ENCODE results near the gene THAP2. TPM values are rescaled to one million over a fixed set of nuclear protein-coding genes. Genes with fewer than 3 reads are reported as not detected.

Gene THAP2
- total RNA-seq: 1.9 and 5.2 TPM in 2 replicates

- DNase-seq (ENCODE audit: low read depth, low spot score): peak; percentile 99
These were observed at the start of gene THAP2, which contains the start of gene ZFC3H1 for GRCh38 chr12:71663561-71664410. Gene THAP2 (plus strand): TSS chr12:71664301. CDS start chr12:71664510, 209 bp downstream. Gene ZFC3H1 (minus strand): TSS chr12:71663848. CDS start chr12:71663610, 238 bp downstream.

DNA sequence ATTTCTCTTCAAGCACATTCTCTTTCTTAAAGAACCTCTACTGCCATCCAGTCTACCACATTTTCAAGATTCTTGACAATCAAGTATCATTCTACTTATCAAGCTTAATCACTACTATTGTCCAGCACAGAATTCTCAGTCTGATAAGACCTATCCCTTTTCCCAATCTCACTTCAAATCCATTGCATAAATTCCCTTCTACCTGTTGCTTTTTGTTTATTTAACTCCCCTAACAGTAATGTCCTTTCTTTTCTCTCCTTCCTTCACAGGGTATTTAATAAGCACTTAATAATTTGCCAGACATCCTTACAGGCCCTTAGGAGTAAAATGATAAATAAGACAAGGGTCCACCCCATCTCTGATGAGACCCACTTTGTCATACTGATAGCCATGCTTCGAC, 42.2 kb upstream of the THAP2 start:
- DNase-seq (ENCODE audit: low read depth, low spot score): no peak

DNA sequence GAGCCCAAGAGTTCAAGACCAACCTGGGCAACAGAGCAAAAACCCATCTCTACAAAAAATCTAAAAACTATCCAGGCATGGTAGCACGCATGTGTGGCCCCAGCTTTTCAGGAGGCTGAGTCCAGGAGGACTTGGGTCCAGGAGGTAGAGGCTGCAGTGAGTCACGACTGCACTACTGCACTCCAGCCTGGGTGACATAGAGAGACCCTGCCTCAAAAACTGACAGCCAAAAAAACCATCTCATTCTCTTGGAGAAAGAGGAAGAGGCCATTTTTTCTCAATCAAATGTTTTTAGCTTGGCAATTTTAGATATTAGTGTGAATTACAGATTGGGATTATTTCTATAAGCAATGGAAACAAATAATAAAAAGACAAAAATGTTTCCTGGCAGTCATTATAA, 38.6 kb upstream of the THAP2 start:
- no peak for DNase-seq (ENCODE audit: low read depth, low spot score)

GRCh38 chr12:71626098-71626497, 38.0 kb upstream of the THAP2 start:
- DNase-seq (ENCODE audit: low read depth, low spot score): no peak

DNA sequence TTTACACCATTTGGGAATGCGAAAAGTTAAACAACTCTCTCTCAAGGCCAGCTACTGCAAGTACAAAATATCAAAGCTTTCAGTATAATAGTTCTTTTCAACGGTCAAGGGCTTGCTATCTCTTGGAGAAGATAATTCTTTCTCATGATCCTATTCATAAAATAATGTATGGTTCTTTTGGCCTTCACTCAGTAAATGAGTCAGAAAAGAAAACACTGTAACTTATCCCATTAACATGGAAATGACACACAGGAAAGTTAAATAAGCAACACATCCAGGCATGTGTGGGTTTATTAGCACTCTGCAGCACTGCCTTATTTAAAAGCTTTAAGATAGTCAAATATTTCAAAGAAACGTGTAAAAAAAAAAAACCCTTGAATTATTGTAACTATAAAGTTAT, 37.3 kb upstream of the THAP2 start:
- DNase-seq (ENCODE audit: low read depth, low spot score): peak; percentile 20

GRCh38 chr12:71627438-71628002, 36.6 kb upstream of the THAP2 start:
- DNase-seq (ENCODE audit: low read depth, low spot score): no peak

- peak; percentile 27 for DNase-seq (ENCODE audit: low read depth, low spot score)
These were observed 27.4 kb upstream of the THAP2 start for GRCh38 chr12:71636704-71637115.

DNA sequence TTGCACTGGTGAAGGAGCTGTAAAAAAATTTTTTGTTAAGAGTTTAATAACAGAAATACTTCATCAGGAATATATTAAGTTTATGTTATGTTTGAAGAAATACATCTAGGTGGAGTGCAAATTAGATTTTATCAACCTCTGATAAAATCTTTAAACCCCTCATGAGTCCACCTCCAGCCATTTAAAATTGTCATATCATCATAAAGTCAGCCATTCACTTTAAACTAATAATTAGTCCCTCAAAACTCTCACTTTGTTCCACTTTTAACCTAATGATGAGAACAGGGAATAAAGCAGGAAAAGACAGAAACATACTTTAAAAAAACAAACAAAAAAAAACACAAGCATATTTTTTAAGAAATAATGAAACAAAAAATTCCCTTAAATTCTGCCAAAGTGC, 25.6 kb upstream of the THAP2 start:
- no peak for DNase-seq (ENCODE audit: low read depth, low spot score)

DNA sequence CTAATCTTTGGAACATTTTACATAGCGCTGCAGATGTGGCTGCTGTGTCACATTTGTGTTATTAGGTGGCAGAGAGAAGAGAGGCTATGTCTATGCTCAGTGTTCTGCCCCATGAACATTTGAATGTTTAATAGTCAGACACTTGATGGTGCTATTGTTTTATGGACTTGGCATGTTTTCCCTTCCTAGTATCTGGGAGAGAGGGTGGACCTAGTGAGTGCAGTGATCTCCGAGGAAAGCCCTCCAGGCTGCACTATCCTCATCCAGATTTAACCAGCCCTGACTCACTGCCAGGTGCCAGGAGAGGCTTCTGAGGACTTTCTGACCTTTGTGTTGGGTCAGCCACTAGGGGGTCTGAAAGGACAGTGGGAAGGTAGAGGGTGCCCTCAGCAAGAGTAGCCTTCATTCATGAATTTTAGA, 24.8 kb upstream of the THAP2 start:
- DNase-seq (ENCODE audit: low read depth, low spot score): no peak

DNA sequence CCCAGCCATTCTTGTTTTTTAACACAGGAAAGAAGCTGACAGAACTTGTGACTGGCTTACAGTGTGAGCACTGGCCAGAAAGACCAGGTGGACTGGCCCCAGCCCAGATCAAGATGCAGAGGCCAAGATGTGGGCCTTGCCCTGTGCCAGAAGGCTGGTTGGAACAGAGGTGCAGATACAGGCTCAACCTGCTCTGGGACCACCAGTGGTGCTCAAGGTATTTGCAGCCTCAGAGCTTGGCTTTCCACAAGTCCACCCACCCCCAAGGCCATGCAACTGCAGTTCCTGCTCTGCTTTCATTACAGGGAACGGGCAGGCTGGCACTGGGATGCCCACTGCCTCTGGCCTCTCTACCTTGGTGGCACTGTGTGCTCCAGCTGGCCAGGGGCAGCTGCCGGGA, 23.8 kb upstream of the THAP2 start:
- no peak for DNase-seq (ENCODE audit: low read depth, low spot score)

DNA sequence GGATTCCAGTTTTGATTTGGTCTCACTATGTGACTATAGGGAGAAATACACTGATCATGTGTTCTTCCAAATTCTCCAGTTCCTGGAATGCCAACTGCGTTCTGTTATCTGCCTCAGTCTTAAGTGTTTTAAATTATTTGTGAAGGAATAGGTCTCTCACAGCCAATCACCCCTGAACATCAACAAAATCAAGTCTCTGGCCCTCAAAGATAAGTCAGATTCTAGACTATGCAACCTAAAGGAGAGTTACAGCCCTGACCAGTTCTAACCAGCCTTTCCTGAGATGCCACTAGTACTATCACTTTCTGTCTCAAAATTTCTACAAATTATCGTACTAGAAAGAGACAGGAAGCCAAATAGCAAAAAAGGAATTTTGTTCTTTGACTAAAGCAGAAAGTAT, 22.7 kb upstream of the THAP2 start:
- DNase-seq (ENCODE audit: low read depth, low spot score): no peak

- no peak for DNase-seq (ENCODE audit: low read depth, low spot score)
These were observed 21.8 kb upstream of the THAP2 start for GRCh38 chr12:71642264-71642663.

DNA sequence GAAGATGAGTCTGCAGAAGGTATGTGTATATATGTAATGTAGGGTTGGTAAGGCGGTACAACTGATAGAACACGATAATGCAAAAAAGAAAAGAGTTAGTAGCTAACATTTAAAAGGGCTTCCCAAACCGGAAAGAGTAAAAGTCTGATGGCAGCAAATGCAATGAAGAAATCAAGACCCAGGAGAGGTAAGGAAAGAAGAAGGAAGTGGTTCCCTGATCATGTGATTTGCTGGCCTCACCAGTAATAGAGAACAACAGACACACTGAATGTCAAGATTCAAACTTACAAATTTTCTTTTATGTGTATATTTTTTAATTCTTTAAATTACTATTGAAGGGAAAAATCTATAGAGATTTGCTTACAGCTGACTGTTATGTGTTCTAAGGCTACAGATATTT, 18.8 kb upstream of the THAP2 start:
- no peak for DNase-seq (ENCODE audit: low read depth, low spot score)

- no peak for DNase-seq (ENCODE audit: low read depth, low spot score)
These were observed 17.6 kb upstream of the THAP2 start for GRCh38 chr12:71646512-71646911.

DNA sequence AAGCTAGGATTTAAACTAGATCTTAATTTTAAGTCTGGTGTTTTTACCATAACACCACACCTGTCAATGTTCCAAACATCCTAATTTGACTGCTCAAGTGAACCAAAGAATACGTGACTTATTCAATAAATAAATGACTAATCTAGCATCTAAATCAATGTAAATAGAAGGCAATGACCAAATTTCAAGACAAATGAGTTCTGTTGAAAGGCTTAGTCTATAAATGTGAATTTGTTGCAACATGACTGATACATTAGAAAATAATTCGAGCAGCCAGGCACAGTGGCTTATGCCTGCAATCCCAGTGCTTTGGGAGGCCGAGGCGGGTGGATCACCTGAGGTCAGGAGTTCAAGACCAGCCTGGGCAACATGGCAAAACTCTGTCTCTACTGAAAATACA, 15.6 kb upstream of the THAP2 start:
- no peak for DNase-seq (ENCODE audit: low read depth, low spot score)

DNA sequence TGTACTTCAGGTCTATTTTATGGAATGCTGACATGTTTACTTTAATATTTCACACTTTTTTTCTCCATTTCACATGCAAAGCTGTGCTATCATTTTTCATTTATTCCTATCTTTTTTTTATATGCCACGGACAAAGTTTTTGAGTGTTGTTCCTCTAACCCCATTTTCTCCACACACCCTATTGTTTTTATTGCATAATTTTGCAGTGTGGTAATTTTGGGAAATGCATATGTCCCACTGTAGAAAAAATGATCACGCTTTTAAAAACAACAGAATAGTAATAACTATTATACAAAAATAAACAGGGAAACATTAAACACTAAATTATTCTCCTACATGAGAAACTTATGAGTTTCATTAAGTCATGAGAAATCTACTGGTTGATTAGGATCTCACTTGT, 14.7 kb upstream of the THAP2 start:
- no peak for DNase-seq (ENCODE audit: low read depth, low spot score)

- DNase-seq (ENCODE audit: low read depth, low spot score): no peak
These were observed 11.4 kb upstream of the THAP2 start for GRCh38 chr12:71652656-71653055.

- no peak for DNase-seq (ENCODE audit: low read depth, low spot score)
These were observed 11.0 kb upstream of the THAP2 start for GRCh38 chr12:71653137-71653536.

- DNase-seq (ENCODE audit: low read depth, low spot score): no peak
These were observed 9.9 kb upstream of the THAP2 start for GRCh38 chr12:71654200-71654599.

- DNase-seq (ENCODE audit: low read depth, low spot score): no peak
These were observed 8.6 kb upstream of the THAP2 start for GRCh38 chr12:71655495-71655894.

GRCh38 chr12:71655907-71656306, 8.2 kb upstream of the THAP2 start:
- no peak for DNase-seq (ENCODE audit: low read depth, low spot score)

DNA sequence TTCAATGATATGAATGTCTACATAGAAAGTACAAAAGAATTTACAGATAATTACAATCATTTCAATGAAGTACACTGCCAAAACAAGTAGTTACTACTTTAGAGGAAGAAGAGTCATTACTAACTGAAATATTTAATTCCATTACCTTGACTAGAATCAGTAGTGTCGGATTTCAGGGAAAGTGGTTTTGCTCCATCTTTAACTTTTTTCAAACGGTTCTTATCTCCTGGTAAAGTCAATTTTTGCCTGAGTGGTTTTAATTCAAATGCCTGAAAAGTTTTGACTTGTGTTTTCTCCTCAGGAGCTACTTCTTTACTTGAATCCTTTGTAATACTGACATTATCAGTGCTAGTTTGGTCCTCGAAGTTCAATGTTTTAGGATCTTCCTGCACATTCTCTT, 7.4 kb upstream of the THAP2 start:
- DNase-seq (ENCODE audit: low read depth, low spot score): no peak

- DNase-seq (ENCODE audit: low read depth, low spot score): no peak
These were observed 2.0 kb upstream of the THAP2 start for GRCh38 chr12:71661977-71662530.

Measured in pulmonary artery endothelial cell (primary cell).